Trophoblast cell (in vitro differentiated cells and primary cell): ENCODE measurements around the gene LRP1B.

Source experiments
- DNase-seq, 2 donors: peaks; one replicate each; pipeline ENCODE4 v3.0.0-alpha.2; 2016
- H2AFZ ChIP-seq: 2 replicates; pipeline ENCODE4 v1.6.1; 2013; ENCODE audit warnings: low read length, moderate library complexity, mild to moderate bottlenecking; ENCODE audit not compliant: insufficient read depth, poor library complexity
- H2AK5ac ChIP-seq: 2 replicates; pipeline ENCODE4 v1.6.1; 2013; ENCODE audit warnings: mild to moderate bottlenecking, low read length
- H2BK120ac ChIP-seq: 2 replicates; pipeline ENCODE4 v1.6.1; 2013; ENCODE audit warnings: low read length, mild to moderate bottlenecking, moderate library complexity; ENCODE audit not compliant: insufficient read depth, poor library complexity
- H2BK12ac ChIP-seq: 2 replicates; pipeline ENCODE4 v1.6.1; 2013; ENCODE audit warnings: mild to moderate bottlenecking, low read length, moderate library complexity
- H2BK5ac ChIP-seq: 2 replicates; pipeline ENCODE4 v1.6.1; 2013; ENCODE audit warnings: low read length, low read depth, moderate library complexity, mild to moderate bottlenecking; ENCODE audit not compliant: poor library complexity
- H3K14ac ChIP-seq: 2 replicates; pipeline ENCODE4 v1.6.1; 2013; ENCODE audit warnings: mild to moderate bottlenecking, low read length
- H3K18ac ChIP-seq: 2 replicates; pipeline ENCODE4 v1.6.1; 2013; ENCODE audit warnings: mild to moderate bottlenecking, low read length
- H3K23ac ChIP-seq: 2 replicates; pipeline ENCODE4 v1.6.1; 2013; ENCODE audit warnings: low read length
- H3K27ac ChIP-seq: 2 replicates; pipeline ENCODE4 v1.5.1; 2013; ENCODE audit warnings: low read depth, mild to moderate bottlenecking, inconsistent platforms, low read length, moderate library complexity
- H3K27me3 ChIP-seq: 2 replicates; pipeline ENCODE4 v1.6.1; 2013; ENCODE audit warnings: inconsistent platforms, mild to moderate bottlenecking, low read length, moderate library complexity; ENCODE audit not compliant: insufficient read depth
- H3K36me3 ChIP-seq, 2 experiments: 1 replicate in 1 of 2; 2 replicates in 1 of 2; pipeline ENCODE4 v1.6.1; 2013; ENCODE audit warnings: low read length in 2 of 2, mild to moderate bottlenecking in 2 of 2, moderate library complexity in 1 of 2; ENCODE audit not compliant: insufficient read depth in 2 of 2, control insufficient read depth in 1 of 2
- H3K4ac ChIP-seq: 2 replicates; pipeline ENCODE4 v1.6.1; 2013; ENCODE audit warnings: low read depth, mild to moderate bottlenecking, low read length, moderate library complexity
- H3K4me1 ChIP-seq, 2 experiments: 1 replicate in 1 of 2; 2 replicates in 1 of 2; pipeline ENCODE4 v1.6.1; 2013; ENCODE audit warnings: low read length in 2 of 2, mild to moderate bottlenecking in 2 of 2, moderate library complexity in 1 of 2; ENCODE audit not compliant: insufficient read depth in 2 of 2, control insufficient read depth in 1 of 2
- H3K4me2 ChIP-seq: 2 replicates; pipeline ENCODE4 v1.6.1; 2013; ENCODE audit warnings: inconsistent platforms, mild to moderate bottlenecking, low read length, moderate library complexity
- H3K4me3 ChIP-seq: 2 replicates; pipeline ENCODE4 v1.5.1; 2013; ENCODE audit warnings: mild to moderate bottlenecking, low read depth, low read length, inconsistent platforms
- H3K79me1 ChIP-seq: one replicate; pipeline ENCODE4 v1.6.1; 2013; ENCODE audit warnings: low read length
- H3K79me2 ChIP-seq: 2 replicates; pipeline ENCODE4 v1.6.1; 2013; ENCODE audit warnings: low read length, mild to moderate bottlenecking; ENCODE audit not compliant: control insufficient read depth, insufficient read depth, poor library complexity
- H3K9ac ChIP-seq: 2 replicates; pipeline ENCODE4 v1.6.1; 2013; ENCODE audit warnings: mild to moderate bottlenecking, low read length
- H3K9me3 ChIP-seq: 2 replicates; pipeline ENCODE4 v1.6.1; 2013; ENCODE audit warnings: low read depth, mild to moderate bottlenecking, control low read depth, inconsistent platforms, low read length; ENCODE audit not compliant: insufficient read depth
- H4K12ac ChIP-seq: 2 replicates; pipeline ENCODE4 v1.6.1; 2013; ENCODE audit warnings: low read depth, mild to moderate bottlenecking, low read length, moderate library complexity
- H4K8ac ChIP-seq: 2 replicates; pipeline ENCODE4 v1.6.1; 2013; ENCODE audit warnings: low read depth, mild to moderate bottlenecking, low read length, moderate library complexity
- H4K91ac ChIP-seq: one replicate; pipeline ENCODE4 v1.6.1; 2013; ENCODE audit warnings: low read depth, mild to moderate bottlenecking, low read length, moderate library complexity
- WGBS: extraction: QIAGEN DNeasy Blood & Tissue Kit; methylation state at CpG from one replicate; pipeline ENCODE4 v1.1.7; 2013; ENCODE audit warnings: missing lambda C conversion rate; ENCODE audit not compliant: insufficient read length, insufficient coverage; ENCODE audit errors: extremely low coverage; 5-methylcytosine and 5-hydroxymethylcytosine counted together

Gene LRP1B

DNA sequence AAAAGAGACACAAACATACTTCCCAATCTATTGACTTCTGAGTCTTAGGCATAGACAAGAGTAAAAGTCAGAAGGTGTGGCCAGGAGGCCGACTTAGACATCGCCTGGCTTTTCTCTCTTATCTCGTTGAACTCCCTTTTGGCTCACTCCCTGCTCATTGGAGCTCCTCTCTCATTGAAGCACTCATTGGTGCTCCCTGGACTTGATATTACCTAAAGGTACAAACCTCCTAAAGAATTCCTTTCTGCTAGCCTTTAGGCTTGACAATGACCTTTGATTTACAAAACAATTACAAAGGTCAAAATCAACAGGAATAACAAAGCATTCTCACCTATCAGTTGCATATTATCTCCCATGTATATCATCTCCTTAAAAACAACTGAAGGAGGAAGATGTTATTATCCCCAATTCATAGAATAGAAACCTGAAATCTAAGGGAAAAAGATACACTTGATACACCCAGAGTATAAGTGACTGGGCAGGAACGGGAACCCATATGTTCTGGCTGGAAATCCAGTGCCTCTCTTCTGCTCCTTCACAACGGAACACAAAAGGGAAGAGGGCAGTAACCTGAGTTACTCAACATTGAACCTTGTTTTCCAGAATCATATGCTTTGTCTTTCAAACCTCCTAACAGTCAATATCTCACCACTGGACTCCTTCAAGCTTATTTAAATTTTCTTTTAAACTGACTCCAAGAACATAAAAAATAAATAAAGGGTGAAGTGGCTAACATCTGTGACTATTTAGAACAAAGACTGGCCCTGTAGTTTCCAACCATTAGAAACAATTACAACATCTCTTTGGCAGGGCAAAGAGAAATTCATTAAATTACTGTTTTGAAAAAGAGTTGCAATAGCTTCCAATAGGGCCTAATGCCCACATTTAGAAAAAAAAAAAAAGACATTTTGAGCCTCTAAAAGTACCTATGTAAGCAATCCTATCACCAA lies 1247.9 kb downstream of the LRP1B start:
- no peak overlapping the region for H4K12ac ChIP-seq
- H3K9me3 ChIP-seq: no peaks in the 10 kb centered on the region
- WGBS: no CpG with 5 or more reads among the region's 5 CpGs
- no peak overlapping the region for H3K14ac ChIP-seq
- H3K79me1 ChIP-seq: no peaks in the 10 kb centered on the region
- no peak overlapping the region for H3K23ac ChIP-seq
- H2AFZ ChIP-seq: no peak overlapping the region
- no peak overlapping the region for H3K27ac ChIP-seq
- H3K18ac ChIP-seq: no peak overlapping the region
- no peak overlapping the region for H4K8ac ChIP-seq
- no peak overlapping the region for H2BK12ac ChIP-seq
- no peak overlapping the region for H3K9ac ChIP-seq
- no peak overlapping the region for H4K91ac ChIP-seq
- no peak overlapping the region for H3K4me2 ChIP-seq
- no peaks in the 10 kb centered on the region for H3K36me3 ChIP-seq
- no peak overlapping the region for H3K4ac ChIP-seq
- no peak overlapping the region for H2BK120ac ChIP-seq
- H2AK5ac ChIP-seq: no peak overlapping the region
- no peak for DNase-seq
- H3K79me2 ChIP-seq: no peaks in the 10 kb centered on the region
- no peak overlapping the region for H2BK5ac ChIP-seq
- no peaks in the 10 kb centered on the region for H3K4me1 ChIP-seq
- no peak overlapping the region for H3K4me3 ChIP-seq
- H3K27me3 ChIP-seq: no peaks in the 10 kb centered on the region

GRCh38 chr2:140880573-140880972 lies 1250.2 kb downstream of the LRP1B start:
- Histone ChIP-seq H2BK5ac (no peak overlapping the region), H4K8ac (no peak overlapping the region), H2AFZ (no peak overlapping the region), H3K4ac (no peak overlapping the region), H3K9me3 (no peaks in the 10 kb centered on the region), H3K23ac (no peak overlapping the region), H2BK120ac (no peak overlapping the region), H4K91ac (no peak overlapping the region), H4K12ac (no peak overlapping the region), H3K4me3 (no peak overlapping the region), H3K9ac (no peak overlapping the region), H3K4me1 (no peaks in the 10 kb centered on the region), H3K27ac (no peak overlapping the region), H3K79me2 (no peaks in the 10 kb centered on the region), H3K18ac (no peak overlapping the region), H3K14ac (no peak overlapping the region), H3K36me3 (no peaks in the 10 kb centered on the region), H3K4me2 (no peak overlapping the region), H3K79me1 (no peaks in the 10 kb centered on the region), H3K27me3 (no peaks in the 10 kb centered on the region), H2BK12ac (no peak overlapping the region), H2AK5ac (no peak overlapping the region)
- no CpG with 5 or more reads among the region's 1 CpG for WGBS
- no peak for DNase-seq

DNA sequence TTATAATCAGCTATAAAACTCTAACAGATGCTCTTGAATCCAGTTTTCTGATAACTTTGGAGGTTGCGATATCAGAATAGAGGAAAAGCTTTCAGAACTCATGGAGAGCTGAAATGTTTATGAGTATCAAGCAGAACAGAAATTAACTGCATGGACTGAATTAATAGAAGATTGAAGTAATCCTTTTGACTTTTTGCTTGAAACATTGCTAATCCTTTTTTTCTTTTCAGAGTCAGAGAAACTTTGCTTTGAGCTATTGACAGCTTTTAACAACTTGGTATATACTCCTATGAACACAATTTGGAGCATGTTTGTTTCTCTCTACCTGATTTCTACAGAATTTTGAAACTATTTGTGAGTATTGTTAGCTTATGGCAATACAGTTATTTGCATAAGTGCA lies 1254.8 kb downstream of the LRP1B start:
- H3K23ac ChIP-seq: no peak overlapping the region
- H3K9ac ChIP-seq: no peak overlapping the region
- no peak overlapping the region for H2BK12ac ChIP-seq
- H2AK5ac ChIP-seq: no peak overlapping the region
- no peaks in the 10 kb centered on the region for H3K27me3 ChIP-seq
- no peak overlapping the region for H4K12ac ChIP-seq
- no peak overlapping the region for H3K4me2 ChIP-seq
- H4K91ac ChIP-seq: no peak overlapping the region
- no peaks in the 10 kb centered on the region for H3K9me3 ChIP-seq
- H2AFZ ChIP-seq: no peak overlapping the region
- no peak overlapping the region for H2BK5ac ChIP-seq
- no peak overlapping the region for H4K8ac ChIP-seq
- no peaks in the 10 kb centered on the region for H3K79me1 ChIP-seq
- no CpG with 5 or more reads among the region's 1 CpG for WGBS
- H3K18ac ChIP-seq: no peak overlapping the region
- no peak overlapping the region for H3K4ac ChIP-seq
- H3K27ac ChIP-seq: no peak overlapping the region
- no peak overlapping the region for H2BK120ac ChIP-seq
- no peaks in the 10 kb centered on the region for H3K79me2 ChIP-seq
- H3K4me3 ChIP-seq: no peak overlapping the region
- H3K4me1 ChIP-seq: no peaks in the 10 kb centered on the region
- H3K36me3 ChIP-seq: peaks cover 0 to 2% of the 10 kb centered on the region in 2 experiments
- H3K14ac ChIP-seq: no peak overlapping the region
- no peak for DNase-seq

DNA sequence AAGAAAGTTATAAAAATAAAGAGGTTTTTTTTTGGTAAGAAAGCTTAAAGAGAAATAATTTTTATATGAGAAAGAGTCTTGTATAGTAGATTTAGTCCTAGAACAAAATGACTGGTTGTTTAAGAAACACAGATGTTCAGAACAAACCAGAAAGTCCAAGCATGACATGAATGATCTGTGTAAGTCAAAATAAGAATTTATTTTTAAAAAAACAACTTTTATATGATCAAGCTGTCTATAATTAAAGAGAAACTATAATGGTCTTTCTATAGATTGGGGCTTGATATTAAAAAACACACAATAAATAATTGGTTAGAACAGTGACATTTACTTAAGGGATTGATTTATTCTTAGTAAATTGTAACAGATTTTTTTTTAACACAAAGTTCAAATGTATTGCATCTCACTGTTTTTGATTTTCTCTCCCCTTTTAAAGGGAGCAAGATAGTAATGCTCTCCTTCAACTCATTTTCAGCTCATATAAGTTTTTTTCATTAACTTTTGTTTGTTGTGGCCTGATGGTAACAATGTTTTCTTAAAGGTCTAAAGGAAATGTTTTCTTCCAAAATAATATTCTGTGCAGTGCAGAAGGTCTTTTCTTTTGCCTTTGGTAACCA lies 1256.8 kb downstream of the LRP1B start:
- no peak overlapping the region for H3K14ac ChIP-seq
- no peak overlapping the region for H3K4me3 ChIP-seq
- H3K4me2 ChIP-seq: no peak overlapping the region
- H3K79me1 ChIP-seq: no peaks in the 10 kb centered on the region
- no peak overlapping the region for H2BK5ac ChIP-seq
- H2AK5ac ChIP-seq: no peak overlapping the region
- peaks cover 0 to 2% of the 10 kb centered on the region in 2 experiments for H3K36me3 ChIP-seq
- H3K4ac ChIP-seq: no peak overlapping the region
- H4K91ac ChIP-seq: no peak overlapping the region
- no peak overlapping the region for H3K27ac ChIP-seq
- H3K79me2 ChIP-seq: no peaks in the 10 kb centered on the region
- no peak overlapping the region for H3K9ac ChIP-seq
- no peak overlapping the region for H2BK12ac ChIP-seq
- no peak overlapping the region for H2BK120ac ChIP-seq
- H3K27me3 ChIP-seq: no peaks in the 10 kb centered on the region
- H3K4me1 ChIP-seq: no peaks in the 10 kb centered on the region
- H3K9me3 ChIP-seq: no peaks in the 10 kb centered on the region
- no peak overlapping the region for H3K18ac ChIP-seq
- no peak overlapping the region for H3K23ac ChIP-seq
- H4K12ac ChIP-seq: no peak overlapping the region
- no peak overlapping the region for H4K8ac ChIP-seq
- H2AFZ ChIP-seq: no peak overlapping the region
- no peak for DNase-seq
